Measurements from ENCODE around the gene LGALS16.
A peak's percentile ranks its signal among the peaks of the same experiment; 100 is the strongest.
"Not testable (repeated sequence)": the region's sequence is repeated elsewhere in the genome, so short reads cannot be mapped to it uniquely, and the experiment has no call there.

Gene LGALS16, protein sequence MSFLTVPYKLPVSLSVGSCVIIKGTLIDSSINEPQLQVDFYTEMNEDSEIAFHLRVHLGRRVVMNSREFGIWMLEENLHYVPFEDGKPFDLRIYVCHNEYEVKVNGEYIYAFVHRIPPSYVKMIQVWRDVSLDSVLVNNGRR

DNA sequence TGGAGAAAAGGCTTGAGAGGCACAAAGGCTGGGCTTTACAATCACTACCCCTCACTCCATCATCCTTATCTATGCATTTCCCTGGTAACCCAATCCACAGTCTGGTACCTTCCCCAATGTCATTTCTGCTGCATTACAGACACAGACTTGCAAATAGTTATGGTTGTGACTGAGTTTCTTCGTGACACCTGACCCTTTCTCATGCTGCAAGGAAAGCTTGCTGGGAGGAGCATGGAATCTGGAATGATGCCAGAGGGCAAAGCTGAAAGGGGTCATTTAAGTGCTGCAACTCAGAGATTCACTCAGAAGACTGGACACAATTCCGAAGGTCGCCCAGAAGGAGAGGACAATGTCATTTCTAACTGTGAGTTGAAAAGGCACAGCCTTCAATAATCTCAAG is at the start of gene LGALS16:
LGALS16 (plus strand) TSS at position 301 of the 400 bp plus-strand sequence; CDS start at position 350, 49 bp downstream.
- no peak for DNase-seq

DNA sequence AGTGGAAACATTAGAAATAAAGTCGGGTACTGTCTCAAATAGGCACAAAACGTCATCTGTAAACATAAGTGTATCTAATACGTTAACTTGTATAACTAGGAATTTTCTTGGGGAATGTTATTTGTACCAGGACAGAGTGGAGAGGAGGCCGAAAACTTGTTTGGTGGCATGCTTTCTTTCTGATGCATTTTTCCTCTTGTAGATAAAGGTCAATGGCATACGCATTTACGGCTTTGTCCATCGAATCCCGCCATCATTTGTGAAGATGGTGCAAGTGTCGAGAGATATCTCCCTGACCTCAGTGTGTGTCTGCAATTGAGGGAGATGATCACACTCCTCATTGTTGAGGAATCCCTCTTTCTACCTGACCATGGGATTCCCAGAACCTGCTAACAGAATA is 48.7 kb upstream of the LGALS16 start:
- DNase-seq = no peak

DNA sequence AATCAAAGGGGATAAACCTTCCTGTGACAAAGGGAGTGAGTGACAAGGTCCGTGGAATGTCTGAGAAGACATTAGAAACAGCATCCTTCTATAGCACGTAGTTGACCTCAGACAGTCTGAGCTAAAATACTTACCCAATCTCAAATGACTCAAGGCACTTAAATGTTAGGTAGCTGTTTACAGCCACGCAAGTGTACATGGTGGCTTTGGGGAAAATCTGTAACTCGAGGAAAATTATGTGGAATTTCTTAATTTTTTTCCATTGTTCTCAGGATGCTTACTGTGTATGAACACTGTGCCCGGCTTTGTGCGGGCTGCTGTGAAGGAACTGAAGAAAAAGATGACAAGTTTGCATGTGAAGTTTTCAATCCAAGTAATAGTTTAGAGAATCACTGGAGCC is 48.2 kb upstream of the LGALS16 start:
- DNase-seq = no peak

DNA sequence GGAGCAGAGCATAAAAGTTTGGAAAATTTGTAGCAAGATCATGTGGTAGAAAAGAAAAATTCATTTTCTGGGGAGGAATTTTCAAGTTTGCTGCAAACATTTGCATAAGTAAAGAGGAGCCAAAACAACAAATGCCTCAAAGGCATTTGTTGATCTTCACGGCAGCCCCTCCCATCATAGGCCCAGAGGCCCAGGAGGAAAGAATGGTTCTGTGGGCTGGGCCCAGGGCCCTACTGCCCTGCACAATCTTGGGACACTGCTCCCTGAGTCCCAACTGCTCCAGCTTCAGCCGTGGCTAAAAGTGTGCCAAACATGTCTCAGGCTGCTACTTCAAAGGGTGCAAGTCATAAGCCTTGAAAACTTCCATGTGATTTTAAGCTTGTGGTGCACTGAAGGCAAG is 42.1 kb upstream of the LGALS16 start:
- no peak for DNase-seq

DNA sequence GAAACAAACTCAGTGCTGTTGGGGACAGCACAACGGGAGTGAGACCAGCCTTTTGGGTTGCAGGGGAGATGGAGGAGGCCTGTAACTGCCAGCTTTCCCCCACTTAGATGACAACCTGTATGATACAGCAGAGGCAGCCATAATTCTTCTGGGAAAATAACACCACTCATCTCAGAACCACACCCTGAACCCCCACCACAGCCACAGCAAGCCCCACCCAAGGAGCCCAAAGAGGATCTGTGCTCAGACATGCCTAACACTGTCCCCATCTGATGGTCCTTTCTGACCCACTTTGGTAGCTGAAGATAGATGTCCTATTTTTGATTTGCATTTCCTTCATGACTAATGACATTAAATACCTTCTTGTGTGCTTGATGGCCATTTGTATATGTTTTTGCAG is 38.0 kb upstream of the LGALS16 start:
- no peak for DNase-seq

DNA sequence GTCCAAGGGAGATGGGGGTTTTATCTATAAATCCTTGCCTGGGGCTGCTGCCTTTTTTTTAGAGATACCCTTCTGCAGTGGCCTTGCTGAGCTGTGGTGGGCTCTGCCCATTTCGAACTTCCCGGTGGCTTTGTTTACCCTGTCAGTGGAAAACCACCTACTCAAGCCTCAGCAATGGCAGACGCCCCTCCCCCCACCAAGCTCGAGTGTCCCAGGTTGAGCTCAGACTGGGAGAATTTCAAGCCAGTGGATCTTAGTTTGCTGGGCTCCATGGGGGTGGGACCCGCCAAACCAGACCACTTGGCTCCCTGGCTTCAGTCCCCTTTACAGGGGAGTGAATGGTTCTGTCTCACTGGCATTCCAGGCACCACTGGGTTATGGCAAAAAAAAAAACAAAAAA is 31.8 kb upstream of the LGALS16 start:
- no peak for DNase-seq

DNA sequence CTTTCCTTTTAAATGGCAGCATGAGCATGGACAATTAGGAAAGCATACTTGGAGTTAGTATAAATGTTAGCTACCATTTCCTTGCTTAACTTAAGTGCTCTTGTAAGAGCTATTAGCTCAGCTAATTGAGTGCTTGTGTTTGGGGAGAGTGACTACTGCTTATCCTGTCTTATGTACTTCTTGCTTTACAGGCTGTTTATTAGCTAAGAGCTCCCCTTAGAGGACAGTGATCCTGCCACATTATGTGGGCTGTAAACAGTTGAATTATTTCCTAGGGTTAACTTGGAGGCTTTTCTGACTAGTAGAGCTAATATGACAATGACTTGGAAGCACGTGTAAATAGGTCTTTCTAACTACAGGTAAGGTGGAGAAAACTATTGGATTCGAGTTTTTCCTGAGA is 28.1 kb upstream of the LGALS16 start:
- DNase-seq = not testable (repeated sequence)

DNA sequence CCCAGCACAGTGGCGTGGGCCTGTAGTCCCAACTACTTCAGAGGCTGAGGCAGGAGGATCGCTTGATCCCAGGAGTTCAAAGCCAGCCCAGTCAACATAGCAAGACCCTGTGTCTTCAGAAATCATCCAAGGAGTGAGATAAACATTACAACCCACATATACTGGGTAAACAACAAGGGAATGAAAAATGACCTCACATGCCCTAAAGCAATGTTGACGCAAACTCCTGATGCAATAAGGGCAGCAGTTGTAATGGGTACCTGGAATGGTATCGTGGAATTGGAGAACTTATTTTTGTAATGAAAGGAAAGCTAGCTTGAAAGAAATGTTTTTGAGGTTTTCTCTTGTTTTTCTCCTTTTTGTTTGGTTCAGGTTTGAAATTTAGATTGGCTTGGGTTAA is 24.5 kb upstream of the LGALS16 start:
- DNase-seq = no peak

DNA sequence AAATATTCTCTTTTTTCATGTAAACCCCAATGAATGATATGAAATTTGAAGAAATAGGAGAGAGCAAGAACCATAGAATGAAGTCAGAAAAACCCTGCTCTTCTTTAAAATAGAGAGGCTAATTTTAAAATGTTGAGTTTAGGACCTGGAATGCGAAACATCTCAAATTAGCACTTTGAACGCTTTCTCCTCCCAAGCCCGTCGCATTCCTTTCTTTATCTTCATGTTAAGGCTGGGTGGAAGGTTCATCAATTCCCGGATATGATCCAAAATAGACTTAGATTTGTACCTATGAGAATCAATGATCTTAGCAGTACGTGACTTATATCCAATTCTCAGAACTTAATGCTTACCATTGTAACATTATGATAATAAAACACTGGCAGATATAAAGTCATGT is 24.1 kb upstream of the LGALS16 start:
- DNase-seq = no peak

DNA sequence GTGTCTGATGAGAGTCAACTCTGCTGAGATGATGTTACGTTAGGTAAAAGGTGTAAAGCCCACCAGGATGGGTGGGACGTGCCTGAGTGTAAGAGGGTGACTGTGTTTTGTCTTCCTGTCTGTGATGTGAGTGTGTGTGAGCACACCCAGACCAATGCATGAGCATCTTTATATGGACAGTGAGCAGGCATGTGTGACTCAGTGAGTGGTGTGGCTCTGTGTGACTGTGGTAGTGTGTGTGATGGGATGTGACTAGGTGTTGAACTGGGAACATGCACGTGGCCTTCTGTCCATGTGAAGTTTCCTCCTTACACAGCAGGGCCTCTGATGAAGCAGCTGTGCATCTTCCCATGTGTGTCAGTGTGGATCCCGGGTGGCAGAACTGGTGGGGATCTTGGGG is 17.8 kb upstream of the LGALS16 start:
- DNase-seq = no peak

DNA sequence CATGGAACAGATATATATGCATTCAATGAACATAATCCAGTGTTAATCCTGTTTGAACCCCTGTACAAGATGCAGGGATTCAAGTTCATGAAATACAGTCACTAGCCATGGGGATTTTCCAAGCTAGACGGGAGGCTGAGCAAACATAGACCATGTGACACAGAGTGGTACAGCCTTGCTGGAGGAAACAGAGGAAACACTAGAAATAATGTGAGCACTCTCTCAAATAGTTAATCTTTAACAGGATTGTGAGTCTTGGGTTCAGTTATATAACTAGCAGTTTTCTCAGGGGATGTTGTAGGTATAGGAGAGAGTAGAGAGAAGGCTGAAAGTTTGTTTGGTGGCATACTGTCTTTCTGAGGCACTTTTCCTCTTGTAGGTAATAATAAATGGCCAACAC is 13.9 kb upstream of the LGALS16 start:
- no peak for DNase-seq

DNA sequence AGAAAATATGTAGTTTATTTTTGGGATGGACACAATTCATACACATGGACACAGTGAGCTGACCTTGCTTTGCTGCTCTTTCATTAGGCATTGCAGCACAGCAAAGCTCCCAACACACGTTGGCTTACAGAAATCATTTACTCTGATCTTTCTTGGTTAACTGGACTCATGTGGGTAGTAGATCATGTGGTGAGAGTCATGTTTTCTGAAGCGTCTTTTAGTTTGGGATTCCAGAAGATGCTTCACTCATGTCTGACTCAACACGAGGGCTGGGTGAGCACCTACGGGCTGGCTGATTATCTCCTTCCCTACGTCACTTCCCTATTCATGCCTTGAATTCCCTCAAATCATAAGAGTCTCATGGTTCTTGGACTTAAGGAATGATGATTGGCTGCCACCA is 12.1 kb upstream of the LGALS16 start:
- DNase-seq = no peak

DNA sequence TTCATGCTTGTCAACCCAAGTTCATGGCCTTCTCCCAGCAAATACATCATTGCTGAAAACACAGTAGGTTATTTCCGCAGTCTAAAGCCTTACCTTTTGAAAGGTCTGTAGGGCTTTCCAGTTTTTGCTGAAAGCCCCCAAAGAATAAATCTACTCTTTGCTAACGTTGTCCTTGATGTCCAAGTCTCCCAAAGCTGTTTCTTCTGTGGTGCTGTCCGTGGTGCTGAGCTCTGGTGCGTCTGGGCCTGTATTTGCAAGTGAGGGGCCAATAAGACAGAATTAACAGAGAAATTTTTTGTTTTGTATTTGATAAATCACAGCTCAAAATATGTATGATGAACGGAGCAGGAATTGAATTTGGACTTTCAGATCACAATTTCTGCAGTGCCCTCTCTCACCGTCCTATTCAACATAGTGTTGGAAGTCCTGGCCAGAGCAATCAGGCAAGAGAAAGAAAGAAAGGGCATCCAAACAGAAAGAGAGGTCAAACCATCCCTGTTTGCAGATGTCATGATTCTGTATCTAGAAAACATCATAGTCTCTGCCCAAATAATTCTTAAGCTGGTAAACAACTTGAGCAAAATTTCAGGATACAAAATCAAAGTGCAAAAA is 9.8 kb upstream of the LGALS16 start:
- DNase-seq = peak; percentile 12

DNA sequence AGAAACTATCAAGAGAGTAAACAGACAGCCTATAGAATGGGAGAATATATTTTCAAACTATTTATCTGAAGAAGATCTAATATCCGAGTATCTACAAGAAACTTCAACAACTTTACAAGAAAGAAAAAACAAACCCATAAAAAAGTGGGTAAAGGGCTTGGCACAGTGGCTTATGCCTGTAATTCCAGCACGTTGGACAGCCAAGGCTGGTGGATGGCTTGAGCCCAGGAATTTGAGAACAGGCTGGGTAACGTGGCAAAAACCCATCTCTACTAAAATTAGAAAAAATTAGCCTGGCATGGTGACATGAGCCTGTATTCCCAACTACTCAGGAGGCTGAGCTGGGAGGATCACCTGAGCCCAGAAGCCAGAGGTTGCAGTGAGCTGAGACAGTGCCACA is 7.8 kb upstream of the LGALS16 start:
- DNase-seq = no peak

DNA sequence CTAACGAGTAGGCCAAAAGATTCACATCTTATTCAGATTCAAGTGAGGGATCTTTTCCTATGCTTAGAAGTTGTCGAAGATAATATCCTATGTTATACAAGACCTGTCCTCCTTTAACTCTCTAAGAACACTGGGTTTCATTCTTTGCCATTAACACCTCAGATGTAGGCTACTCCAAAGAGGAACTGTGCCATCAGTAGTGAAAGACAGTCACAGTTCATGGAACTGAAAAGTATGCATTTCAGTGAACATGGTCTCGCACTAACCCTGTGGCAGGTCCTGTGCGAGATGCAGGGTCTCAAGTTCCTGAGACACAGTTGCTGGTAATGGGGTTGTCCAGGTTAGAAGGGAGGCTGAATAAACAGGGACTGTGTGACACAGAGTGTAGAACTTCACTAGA is 4.1 kb downstream of the LGALS16 start:
- no peak for DNase-seq

DNA sequence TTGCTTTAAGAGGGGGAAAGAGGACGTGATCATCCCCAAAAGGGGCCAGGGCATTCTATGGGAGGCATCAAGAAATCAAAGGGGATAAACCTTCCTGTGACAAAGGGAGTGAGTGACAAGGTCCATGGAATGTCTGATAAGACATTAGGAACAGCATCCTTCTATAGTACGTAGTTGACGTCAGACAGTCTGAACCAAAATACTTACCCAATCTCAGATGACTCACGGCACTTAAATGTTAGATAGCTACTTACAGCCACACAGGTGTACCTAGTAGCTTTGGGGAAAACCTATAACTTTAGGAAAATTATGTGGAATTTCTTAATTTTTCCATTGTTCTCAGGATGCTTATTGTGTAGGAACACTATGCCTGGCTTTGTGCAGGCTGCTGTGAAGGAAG is 4.9 kb downstream of the LGALS16 start:
- no peak for DNase-seq

DNA sequence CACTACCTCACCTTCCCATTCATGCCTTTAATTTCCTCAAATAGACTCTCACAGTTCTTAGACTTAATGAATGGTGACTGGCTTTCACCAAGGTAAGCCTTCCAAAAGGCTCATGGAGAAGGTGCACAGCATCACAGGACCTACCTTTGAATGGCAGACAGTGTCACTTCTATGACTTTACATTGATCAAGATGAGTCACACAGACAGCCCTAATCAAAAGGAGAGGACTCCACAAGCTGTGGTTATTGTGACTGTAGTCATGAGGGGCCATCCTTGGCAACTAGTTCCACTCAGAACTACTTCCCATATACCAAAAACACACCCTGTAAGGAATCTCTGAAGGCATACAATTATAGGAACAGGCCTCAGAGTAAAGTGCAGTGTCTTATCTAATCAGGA is 5.9 kb downstream of the LGALS16 start:
- no peak for DNase-seq

DNA sequence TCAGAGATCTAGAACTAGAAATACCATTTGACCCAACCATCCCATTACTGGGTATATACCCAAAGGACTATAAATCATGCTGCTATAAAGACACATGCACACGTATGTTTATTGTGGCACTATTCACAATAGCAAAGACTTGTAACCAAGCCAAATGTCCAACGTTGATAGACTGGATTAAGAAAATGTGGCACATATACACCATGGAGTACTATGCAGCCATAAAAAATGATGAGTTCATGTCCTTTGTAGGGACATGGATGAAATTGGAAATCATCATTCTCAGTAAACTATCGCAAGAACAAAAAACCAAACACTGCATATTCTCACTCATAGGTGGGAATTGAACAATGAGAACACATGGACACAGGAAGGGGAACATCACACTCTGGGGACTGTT is 14.1 kb downstream of the LGALS16 start:
- not testable (repeated sequence) for DNase-seq

DNA sequence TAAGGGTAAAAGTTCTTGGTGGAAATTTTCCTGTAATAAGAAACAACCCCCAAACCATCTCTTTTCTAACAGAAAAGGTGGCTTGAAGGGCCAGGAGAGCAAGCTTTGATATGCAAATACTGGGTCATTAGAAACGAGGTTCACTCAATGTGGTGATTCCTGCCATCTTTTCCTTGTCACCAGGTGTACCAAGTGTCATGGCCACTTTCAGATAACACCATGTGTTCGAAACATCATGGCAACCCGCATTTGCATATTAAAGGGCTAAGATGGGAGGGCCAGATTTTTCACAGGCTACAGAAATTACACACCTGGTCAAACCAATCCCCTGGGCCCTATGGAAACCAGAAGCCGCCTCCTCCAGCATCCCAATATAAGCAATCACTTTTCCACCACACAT is 15.3 kb downstream of the LGALS16 start:
- no peak for DNase-seq

DNA sequence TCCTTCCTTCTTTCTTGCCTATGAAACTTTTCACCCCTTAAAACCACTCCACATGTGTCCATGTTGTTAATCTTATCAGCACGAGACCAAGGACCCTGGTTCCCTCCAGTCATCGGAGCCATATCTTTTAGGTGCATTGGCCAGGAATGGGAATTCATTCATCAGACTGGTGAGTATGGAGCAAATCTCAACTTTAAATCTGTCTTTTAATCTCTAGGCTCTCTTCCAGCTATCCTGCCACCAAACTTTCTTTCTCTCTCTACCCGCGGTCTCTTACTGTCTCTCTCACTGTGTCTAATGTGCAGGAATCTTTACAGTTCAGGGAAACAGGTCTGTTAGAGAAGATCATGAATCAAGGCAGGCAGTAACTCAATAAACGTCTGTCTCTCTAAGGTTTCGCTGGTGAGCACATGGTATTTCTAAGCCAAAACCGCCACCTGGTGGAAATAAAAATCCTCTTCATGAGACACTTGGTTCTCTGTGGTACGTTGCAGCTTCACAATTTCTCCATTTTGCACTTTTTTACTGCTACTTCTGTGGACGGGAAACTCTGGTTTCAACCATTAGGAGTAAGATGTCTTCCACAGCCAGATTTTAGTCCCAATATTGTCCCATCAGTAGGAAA is 16.1 kb downstream of the LGALS16 start:
- peak; percentile 11 for DNase-seq

DNA sequence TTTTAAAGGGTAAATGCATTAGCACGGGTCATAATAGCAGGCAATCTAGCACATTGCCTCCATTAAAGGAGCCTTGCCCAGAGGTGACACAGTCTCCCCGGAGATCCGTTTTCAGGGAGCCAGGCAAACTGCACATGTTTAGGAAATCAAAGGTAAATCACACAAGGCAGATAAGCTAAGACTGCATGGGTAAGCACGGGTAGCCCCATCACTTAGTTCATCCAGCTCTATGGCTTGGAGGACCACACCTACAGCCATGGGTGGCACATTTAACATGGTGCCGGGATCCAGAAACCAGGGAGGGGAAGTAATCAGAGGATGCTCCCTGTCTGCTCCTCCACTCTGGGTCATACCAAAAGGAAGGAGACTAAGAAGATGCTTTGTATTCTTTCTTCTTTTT is 16.8 kb downstream of the LGALS16 start:
- DNase-seq = no peak

DNA sequence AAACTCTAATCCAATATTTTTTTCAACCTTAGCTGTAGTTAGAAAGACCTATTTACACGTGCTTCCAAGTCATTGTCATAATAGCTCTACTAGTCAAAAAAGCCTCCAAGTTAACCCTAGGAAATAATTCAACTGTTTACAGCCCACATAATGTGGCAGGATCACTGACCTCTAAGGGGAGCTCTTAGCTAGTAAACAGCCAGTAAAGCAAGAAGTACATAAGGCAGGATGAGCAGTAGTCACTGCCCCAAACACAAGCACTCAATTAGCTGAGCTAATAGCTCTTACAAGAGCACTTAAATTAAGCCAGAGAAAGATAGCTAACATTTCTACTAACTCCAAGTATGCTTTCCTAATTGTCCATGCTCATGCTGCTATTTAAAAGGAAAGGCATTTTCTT is 18.1 kb downstream of the LGALS16 start:
- DNase-seq = not testable (repeated sequence)

DNA sequence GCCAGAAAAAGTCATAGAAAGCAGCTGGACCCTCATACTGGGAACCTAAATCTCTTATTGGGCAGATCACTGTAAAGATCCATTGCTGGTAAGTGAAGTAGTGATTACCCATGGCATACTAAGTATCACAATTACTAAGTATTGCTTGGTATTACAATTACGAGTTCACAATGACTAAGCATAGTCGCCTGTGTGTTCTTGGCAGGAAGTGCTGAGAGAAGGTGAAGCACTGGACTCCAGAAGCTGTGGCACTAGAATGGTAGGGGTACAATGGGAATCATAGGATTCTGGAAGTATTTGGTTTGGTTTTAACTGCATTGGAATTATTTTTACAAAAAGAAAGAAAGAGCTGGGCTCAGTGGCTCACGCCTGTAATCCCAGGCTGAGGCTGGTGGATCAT is 20.3 kb downstream of the LGALS16 start:
- no peak for DNase-seq

DNA sequence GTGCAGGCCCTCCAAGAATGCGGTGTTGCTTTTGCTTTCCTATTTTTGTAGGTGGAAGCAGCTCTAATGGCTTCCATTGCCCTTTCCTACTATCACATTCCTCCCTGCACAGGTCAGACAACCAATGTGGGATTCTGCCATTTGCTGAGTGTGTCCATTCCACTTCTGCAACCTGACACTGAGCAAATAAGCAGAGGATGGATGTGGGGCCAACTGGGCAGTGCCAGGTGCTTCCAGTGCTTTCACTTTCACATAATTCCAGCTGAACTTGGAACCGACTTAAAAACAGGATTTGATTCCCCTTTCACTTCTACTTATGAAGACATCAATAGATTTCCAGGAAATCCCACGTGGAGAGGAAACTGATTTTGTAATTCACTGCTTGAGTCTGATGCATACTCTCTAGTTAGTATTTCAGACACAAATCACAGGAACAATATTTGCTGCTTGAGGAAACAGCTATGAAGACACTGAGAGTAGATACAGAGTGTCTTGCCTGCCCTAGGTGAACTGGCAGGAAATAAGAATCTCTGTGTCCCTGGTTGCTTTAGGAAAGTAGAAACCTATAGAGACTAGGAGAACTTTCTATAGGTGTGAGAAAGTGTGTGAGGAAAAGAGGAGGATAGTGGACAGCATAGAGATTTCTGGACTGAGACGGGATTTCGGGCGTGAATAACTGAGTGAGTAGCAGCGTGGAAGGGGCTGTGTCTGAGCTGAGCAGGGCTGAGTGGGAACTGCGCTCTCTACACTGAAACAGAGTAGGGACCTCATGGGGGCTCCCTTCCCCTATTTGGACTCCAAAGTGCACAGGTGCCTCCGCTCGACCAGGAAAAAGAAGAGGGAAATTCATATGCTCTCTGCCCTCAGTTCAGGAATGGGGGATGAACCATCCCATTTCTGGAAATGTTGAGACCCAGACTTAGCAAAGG is 22.5 kb downstream of the LGALS16 start:
- DNase-seq = no peak
